HL-60 (cell line): ENCODE data around the gene ZFP3.

Experiments used
- DNase-seq, 2 experiments: peaks; one replicate each; pipeline ENCODE4 v3.0.0-alpha.2; 2010 to 2020; ENCODE audit warnings: low read depth in 1 of 2, low spot score in 1 of 2
- H3K27ac ChIP-seq: fragments of 250-450 bp; sonication (Bioruptor Pico); replicated peaks from 2 replicates; pipeline ENCODE4 v1.5.1; 2020; ENCODE audit warnings: mild to moderate bottlenecking, moderate library complexity
- H3K27me3 ChIP-seq: fragments of 250-450 bp; sonication (Bioruptor Pico); 2 replicates; pipeline ENCODE4 v1.5.1; 2021; ENCODE audit warnings: mild to moderate bottlenecking, moderate library complexity; ENCODE audit not compliant: insufficient read depth, poor library complexity, severe bottlenecking
- H3K4me3 ChIP-seq: replicated peaks from 2 replicates; pipeline ENCODE4 v1.5.1; 2011; ENCODE audit warnings: mild to moderate bottlenecking, control low read depth, low read length; ENCODE audit not compliant: insufficient read depth
- CTCF ChIP-seq: IDR thresholded peaks from one replicate; pipeline ENCODE4 v1.5.1; 2011; ENCODE audit warnings: low read length, control low read depth, inconsistent platforms; ENCODE audit not compliant: insufficient read depth
- GABPA ChIP-seq: IDR thresholded peaks from 2 replicates; pipeline ENCODE4 v1.6.1; 2012; ENCODE audit warnings: low read depth
- POLR2AphosphoS5 ChIP-seq: IDR thresholded peaks from 2 replicates; pipeline ENCODE4 v1.6.1; 2012; ENCODE audit warnings: low read depth
- REST ChIP-seq: IDR thresholded peaks from 2 replicates; pipeline ENCODE4 v1.6.1; 2012; ENCODE audit warnings: low read depth; ENCODE audit not compliant: insufficient replicate concordance
- SPI1 ChIP-seq: IDR thresholded peaks from 2 replicates; pipeline ENCODE4 v1.6.1; 2012; ENCODE audit warnings: low read depth, mild to moderate bottlenecking, borderline replicate concordance

The ZFP3 gene

GRCh38 chr17:5099271-5099670, 21.0 kb downstream of the ZFP3 start:
- DNase-seq, result no peak
- TF ChIP-seq REST, result no peak
- no peak for TF ChIP-seq SPI1
- no peak for TF ChIP-seq GABPA
- no peak for TF ChIP-seq CTCF
- TF ChIP-seq POLR2AphosphoS5, result no peak

GRCh38 chr17:5100832-5101231, 22.6 kb downstream of the ZFP3 start:
- no peak for DNase-seq
- Histone ChIP-seq H3K4me3 (no peak overlapping the region), H3K27me3 (no peaks in the 10 kb centered on the region), H3K27ac (no peak overlapping the region)
- no peak for TF ChIP-seq CTCF
- no peak for TF ChIP-seq GABPA
- TF ChIP-seq REST, result no peak
- TF ChIP-seq POLR2AphosphoS5, result no peak
- no peak for TF ChIP-seq SPI1

More at GRCh38 chr17:5099271-5099670, 21.0 kb downstream of the ZFP3 start:
- Histone ChIP-seq H3K27ac (no peak overlapping the region), H3K27me3 (no peaks in the 10 kb centered on the region), H3K4me3 (no peak overlapping the region)

GRCh38 chr17:5110816-5111215, 32.5 kb downstream of the ZFP3 start:
- no peak for TF ChIP-seq POLR2AphosphoS5
- TF ChIP-seq SPI1, result peak; percentile 82
- Histone ChIP-seq H3K4me3 (no peak overlapping the region), H3K27ac (no peak overlapping the region), H3K27me3 (no peaks in the 10 kb centered on the region)
- DNase-seq, result peak in 1 of 2 experiments; percentile 3

GRCh38 chr17:5111402-5112204, 33.3 kb downstream of the ZFP3 start, which contains the start of gene ZNF232:
TSS of gene ZNF232 (minus strand) at chr17:5111878. CDS start at chr17:5111822, 56 bp downstream.
- no peaks in the 10 kb centered on the region for H3K27me3 ChIP-seq
- TF ChIP-seq CTCF (no peak), GABPA (0 out of 2 replicates have a peak, but pooled peaks have one; percentile 36)
- peak within 1 kb of the TSS; percentile 59 for H3K27ac ChIP-seq
- DNase-seq, result peak; percentile 65 to 78
- H3K4me3 ChIP-seq, result peak within 1 kb of the TSS; percentile 46
